Regular cardiac myocyte (primary cell): Measurements from ENCODE around the gene SUB1. TPM values are rescaled to one million over a fixed set of nuclear protein-coding genes. Genes with fewer than 3 reads are reported as not detected.

Experiments
- total RNA-seq: library from RNA; depleted of rRNA; stranded (reverse); fragments of >200 nt; gene quantifications from 2 replicates; pipeline ENCODE4 v1.2.3, GENCODE V29; 2014

The SUB1 gene
- total RNA-seq = 122 and 257 TPM in 2 replicates

GRCh38 chr5:32585446-32586275 lies at the start of gene SUB1:
TSS of gene SUB1 (plus strand) at chr5:32585557. CDS start at chr5:32588513, 2,956 bp downstream.

Other genes with a start within 250 kb of the SUB1 start
- 77.6 and 83.7 TPM in 2 replicates for gene ZFR, start 140.8 kb upstream of the SUB1 start, total RNA-seq
- gene NPR3, start 125.8 kb downstream of the SUB1 start, total RNA-seq = 91.6 and 102 TPM in 2 replicates